ENCODE data around the gene LAIR2. TPM values are rescaled to one million over a fixed set of nuclear protein-coding genes. Genes with fewer than 3 reads are reported as not detected.

LAIR2 gene
- polyA plus RNA-seq, 3 donors: 0.38 TPM; not detected in 2

- WGBS (ENCODE audit: insufficient coverage): 95% methylated on average over 29 of the region's 33 CpGs
- no peaks in the 10 kb centered on the region for H3K9me3 ChIP-seq (replicated peaks in 1 of 2; ENCODE audit: control insufficient read depth in 1 of 2, insufficient read depth in 1 of 2, low read length in 2 of 2)
- H3K27me3 Mint-ChIP-seq (ENCODE audit: low read depth in 3 of 3): peaks cover 0 to 5% (median 1%) of the 10 kb centered on the region in 3 donors
- no peak for DNase-seq
- peaks cover 85% of the 10 kb centered on the region for H3K79me2 ChIP-seq (ENCODE audit: insufficient read depth, low read length)
- H3K27ac Mint-ChIP-seq: peak overlapping the region in 1 of 7 donors; percentile 56
- H3K27ac ChIP-seq (ENCODE audit: low read depth in 1 of 2, low read length in 2 of 2): no peak overlapping the region
- H4K20me1 ChIP-seq (ENCODE audit: insufficient read depth, low read length): peaks cover 100% of the 10 kb centered on the region
- peaks cover 25% of the 10 kb centered on the region for H3K4me1 Mint-ChIP-seq
- no peak overlapping the region for H3K4me3 Mint-ChIP-seq
- H3K9me3 Mint-ChIP-seq: peaks cover 0 to 1% (median 0%) of the 10 kb centered on the region in 7 donors
- peaks cover 85 to 88% of the 10 kb centered on the region in 2 donors for H3K36me3 ChIP-seq (replicated peaks in 1 of 2; ENCODE audit: control insufficient read depth in 1 of 2, insufficient read depth in 2 of 2, low read length in 2 of 2)
- H3K27me3 ChIP-seq (ENCODE audit: control insufficient read depth in 2 of 2, insufficient read depth in 2 of 2, low read length in 2 of 2): no peaks in the 10 kb centered on the region
- intact Hi-C loops (cut with micrococcal nuclease): no loop called here
- H3K36me3 Mint-ChIP-seq: peaks cover 84 to 91% of the 10 kb centered on the region in 2 donors
- TF ChIP-seq CTCF (IDR thresholded peaks at IDR 0.05): no peak
- H2AFZ ChIP-seq (ENCODE audit: insufficient read depth, low read depth, low read length, poor library complexity, severe bottlenecking): no peak overlapping the region
- no peak overlapping the region for H3K9ac ChIP-seq (ENCODE audit: insufficient read depth, low read length, poor library complexity, severe bottlenecking)
- H3K4me3 ChIP-seq (replicated peaks in 1 of 3; ENCODE audit: low read depth in 2 of 3, low read length in 3 of 3): no peak overlapping the region
- H3K4me1 ChIP-seq (ENCODE audit: control insufficient read depth in 1 of 2, insufficient read depth in 2 of 2, low read length in 2 of 2): peaks cover 21% of the 10 kb centered on the region in 2 donors
- H3K4me2 ChIP-seq (replicated peaks; ENCODE audit: extremely low read depth, low read length, poor library complexity, severe bottlenecking): no peak overlapping the region
Observed at GRCh38 chr19:54454781-54455675, 47.6 kb upstream of the LAIR2 start.

GRCh38 chr19:54455786-54456422, 46.7 kb upstream of the LAIR2 start:
- Mint-ChIP-seq H3K4me1 (peaks cover 16% of the 10 kb centered on the region), H3K27ac (no peak overlapping the region), H3K36me3 (peaks cover 85 to 94% of the 10 kb centered on the region in 2 donors), H3K27me3 (ENCODE audit: low read depth in 3 of 3) (peaks cover 0 to 5% (median 0%) of the 10 kb centered on the region in 3 donors), H3K4me3 (no peak overlapping the region), H3K9me3 (no peaks in the 10 kb centered on the region)
- Histone ChIP-seq H3K27ac (ENCODE audit: low read depth in 1 of 2, low read length in 2 of 2) (no peak overlapping the region), H3K79me2 (ENCODE audit: insufficient read depth, low read length) (peaks cover 76% of the 10 kb centered on the region), H3K36me3 (replicated peaks in 1 of 2; ENCODE audit: control insufficient read depth in 1 of 2, insufficient read depth in 2 of 2, low read length in 2 of 2) (peaks cover 91 to 96% of the 10 kb centered on the region in 2 donors), H3K4me1 (ENCODE audit: control insufficient read depth in 1 of 2, insufficient read depth in 2 of 2, low read length in 2 of 2) (peaks cover 12% of the 10 kb centered on the region in 2 donors), H3K4me2 (replicated peaks; ENCODE audit: extremely low read depth, low read length, poor library complexity, severe bottlenecking) (no peak overlapping the region), H3K27me3 (ENCODE audit: control insufficient read depth in 2 of 2, insufficient read depth in 2 of 2, low read length in 2 of 2) (no peaks in the 10 kb centered on the region), H2AFZ (ENCODE audit: insufficient read depth, low read depth, low read length, poor library complexity, severe bottlenecking) (no peak overlapping the region), H3K9ac (ENCODE audit: insufficient read depth, low read length, poor library complexity, severe bottlenecking) (no peak overlapping the region), H4K20me1 (ENCODE audit: insufficient read depth, low read length) (peaks cover 99% of the 10 kb centered on the region), H3K4me3 (replicated peaks in 1 of 3; ENCODE audit: low read depth in 2 of 3, low read length in 3 of 3) (no peak overlapping the region), H3K9me3 (replicated peaks in 1 of 2; ENCODE audit: control insufficient read depth in 1 of 2, insufficient read depth in 1 of 2, low read length in 2 of 2) (no peaks in the 10 kb centered on the region)
- WGBS (ENCODE audit: insufficient coverage): 95% methylated on average over 27 of the region's 40 CpGs
- no peak for TF ChIP-seq CTCF (IDR thresholded peaks at IDR 0.05)
- DNase-seq: no peak
- intact Hi-C loops (cut with micrococcal nuclease): no loop called here
